Measurements from ENCODE around the gene SLC12A4. TPM values are rescaled to one million over a fixed set of nuclear protein-coding genes. Genes with fewer than 3 reads are reported as not detected.

SLC12A4 gene
- polyA plus RNA-seq, 1 donor (not counting 4 experiments of a cell fraction or from before 2014, with no cell fraction given), result 59.3 TPM

- dilution Hi-C loops (cut with MboI; ENCODE audit: extremely low pct_ligation_motif_present, low sequenced_read_pairs), result no loop called here
- H4K20me1 ChIP-seq (ENCODE audit: control insufficient read depth, extremely low read depth, insufficient read depth, low read length), result peaks cover 9% of the 10 kb centered on the region
- peak overlapping the region; percentile 13 for H3K4me2 ChIP-seq (ENCODE audit: control insufficient read depth, extremely low read depth, insufficient read depth, low read depth, low read length)
- H3K27me3 ChIP-seq (ENCODE audit: control insufficient read depth, extremely low read depth, insufficient read depth, low read length), result no peaks in the 10 kb centered on the region
- H3K9ac ChIP-seq (ENCODE audit: control insufficient read depth, extremely low read depth, insufficient read depth, low read length), result no peak overlapping the region
- H3K4me1 ChIP-seq (ENCODE audit: control insufficient read depth, extremely low read depth, insufficient read depth, low read length), result peaks cover 82% of the 10 kb centered on the region
- peaks cover 24 to 50% of the 10 kb centered on the region in 2 experiments for H3K36me3 ChIP-seq (ENCODE audit: control insufficient read depth in 2 of 2, extremely low read depth in 1 of 2, insufficient read depth in 2 of 2, low read length in 2 of 2)
- no peaks in the 10 kb centered on the region for H3K9me3 ChIP-seq (ENCODE audit: control insufficient read depth, low read depth, low read length)
- peaks cover 50% of the 10 kb centered on the region for H3K79me2 ChIP-seq (ENCODE audit: control insufficient read depth, insufficient read depth, low read length)
- H3K27ac ChIP-seq (ENCODE audit: control insufficient read depth, insufficient read depth, low read length), result no peak overlapping the region
- FAIRE-seq (no peak), DNase-seq (ENCODE audit: low read depth, low spot score) (no peak)
- H3K4me3 ChIP-seq (ENCODE audit: control insufficient read depth in 2 of 3, extremely low read depth in 1 of 3, insufficient read depth in 2 of 3, low read depth in 1 of 3, low read length in 3 of 3), result no peak overlapping the region
- H3K9me1 ChIP-seq (ENCODE audit: control insufficient read depth, extremely low read depth, insufficient read depth, low read length), result peaks cover 9% of the 10 kb centered on the region
- TF ChIP-seq, protein P1, sequence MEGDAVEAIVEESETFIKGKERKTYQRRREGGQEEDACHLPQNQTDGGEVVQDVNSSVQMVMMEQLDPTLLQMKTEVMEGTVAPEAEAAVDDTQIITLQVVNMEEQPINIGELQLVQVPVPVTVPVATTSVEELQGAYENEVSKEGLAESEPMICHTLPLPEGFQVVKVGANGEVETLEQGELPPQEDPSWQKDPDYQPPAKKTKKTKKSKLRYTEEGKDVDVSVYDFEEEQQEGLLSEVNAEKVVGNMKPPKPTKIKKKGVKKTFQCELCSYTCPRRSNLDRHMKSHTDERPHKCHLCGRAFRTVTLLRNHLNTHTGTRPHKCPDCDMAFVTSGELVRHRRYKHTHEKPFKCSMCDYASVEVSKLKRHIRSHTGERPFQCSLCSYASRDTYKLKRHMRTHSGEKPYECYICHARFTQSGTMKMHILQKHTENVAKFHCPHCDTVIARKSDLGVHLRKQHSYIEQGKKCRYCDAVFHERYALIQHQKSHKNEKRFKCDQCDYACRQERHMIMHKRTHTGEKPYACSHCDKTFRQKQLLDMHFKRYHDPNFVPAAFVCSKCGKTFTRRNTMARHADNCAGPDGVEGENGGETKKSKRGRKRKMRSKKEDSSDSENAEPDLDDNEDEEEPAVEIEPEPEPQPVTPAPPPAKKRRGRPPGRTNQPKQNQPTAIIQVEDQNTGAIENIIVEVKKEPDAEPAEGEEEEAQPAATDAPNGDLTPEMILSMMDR (optimal IDR thresholded peaks at IDR 0.05 in 1 of 3, IDR thresholded peaks at IDR 0.05 in 1 of 3, conservative IDR thresholded peaks at IDR 0.05 in 1 of 3; ENCODE audit: extremely low read depth in 1 of 3, insufficient read depth in 2 of 3, low read length in 3 of 3), result peak in 1 of 3 experiments; percentile 8
- no peak for TF ChIP-seq EZH2 (IDR thresholded peaks at IDR 0.05; ENCODE audit: low read length)
- H2AFZ ChIP-seq (ENCODE audit: control insufficient read depth, low read length), result no peak overlapping the region
These were observed 4.6 kb downstream of the SLC12A4 start for GRCh38 chr16:67963662-67964321.

GRCh38 chr16:67963292-67963661 is 5.2 kb downstream of the SLC12A4 start:
- Histone ChIP-seq H3K4me1 (ENCODE audit: control insufficient read depth, extremely low read depth, insufficient read depth, low read length) (peaks cover 80% of the 10 kb centered on the region), H3K9me3 (ENCODE audit: control insufficient read depth, low read depth, low read length) (no peaks in the 10 kb centered on the region), H4K20me1 (ENCODE audit: control insufficient read depth, extremely low read depth, insufficient read depth, low read length) (peaks cover 9% of the 10 kb centered on the region), H3K27ac (ENCODE audit: control insufficient read depth, insufficient read depth, low read length) (no peak overlapping the region), H3K27me3 (ENCODE audit: control insufficient read depth, extremely low read depth, insufficient read depth, low read length) (no peaks in the 10 kb centered on the region), H3K9me1 (ENCODE audit: control insufficient read depth, extremely low read depth, insufficient read depth, low read length) (peaks cover 9% of the 10 kb centered on the region), H3K4me2 (ENCODE audit: control insufficient read depth, extremely low read depth, insufficient read depth, low read depth, low read length) (no peak overlapping the region), H3K79me2 (ENCODE audit: control insufficient read depth, insufficient read depth, low read length) (peaks cover 55% of the 10 kb centered on the region), H3K4me3 (ENCODE audit: control insufficient read depth in 2 of 3, extremely low read depth in 1 of 3, insufficient read depth in 2 of 3, low read depth in 1 of 3, low read length in 3 of 3) (no peak overlapping the region), H3K9ac (ENCODE audit: control insufficient read depth, extremely low read depth, insufficient read depth, low read length) (no peak overlapping the region), H3K36me3 (ENCODE audit: control insufficient read depth in 2 of 2, extremely low read depth in 1 of 2, insufficient read depth in 2 of 2, low read length in 2 of 2) (peaks cover 29 to 55% of the 10 kb centered on the region in 2 experiments), H2AFZ (ENCODE audit: control insufficient read depth, low read length) (no peak overlapping the region)
- dilution Hi-C loops (cut with MboI; ENCODE audit: extremely low pct_ligation_motif_present, low sequenced_read_pairs), result no loop called here
- FAIRE-seq, result no peak
- TF ChIP-seq EZH2 (IDR thresholded peaks at IDR 0.05; ENCODE audit: low read length), result no peak
- TF ChIP-seq, protein P1 (optimal IDR thresholded peaks at IDR 0.05 in 1 of 3, IDR thresholded peaks at IDR 0.05 in 1 of 3, conservative IDR thresholded peaks at IDR 0.05 in 1 of 3; ENCODE audit: extremely low read depth in 1 of 3, insufficient read depth in 2 of 3, low read length in 3 of 3), result no peak
- DNase-seq (ENCODE audit: low read depth, low spot score), result no peak

Data from keratinocyte (primary cell).